A549 (cell line): ENCODE results near the gene UFD1.

Experiments
- CTCF ChIP-seq: fragments of >200 bp; sonication (Bioruptor Twin); formaldehyde crosslinking; IDR thresholded peaks from 3 replicates; pipeline ENCODE4 v1.5.1; 2016
- EP300 ChIP-seq, 2 experiments: fragments of >200 bp; sonication (Bioruptor Twin); formaldehyde crosslinking; IDR thresholded peaks; 2 replicates in 1 of 2; 3 replicates in 1 of 2; pipeline ENCODE4 v1.6.1; 2016 to 2017
- FOSL2 ChIP-seq, 2 experiments: fragments of 450-650 bp in 1 of 2; fragments of >200 bp in 1 of 2; sonication (Bioruptor Twin) in 1 of 2; formaldehyde crosslinking; IDR thresholded peaks; 2 replicates each; pipeline versions ENCODE4 v1.5.0 to v1.6.1; 2016 to 2020; ENCODE audit warnings: mild to moderate bottlenecking in 1 of 2, moderate library complexity in 1 of 2
- GATA3 ChIP-seq: IDR thresholded peaks from 2 replicates; pipeline ENCODE4 v1.6.1; 2012; ENCODE audit warnings: borderline replicate concordance
- POLR2A ChIP-seq: IDR thresholded peaks from 2 replicates; pipeline ENCODE4 v1.6.1; 2012; ENCODE audit warnings: mild to moderate bottlenecking, low read length
- RCOR1 ChIP-seq: fragments of 150-350 bp; IDR thresholded peaks from 2 replicates; pipeline ENCODE4 v1.6.1; 2014; ENCODE audit warnings: antibody characterized with exemption, low read length, low read depth
- REST ChIP-seq: fragments of 200-600 bp; sonication (generic); IDR thresholded peaks from 2 replicates; pipeline ENCODE4 v1.6.1; 2016; ENCODE audit warnings: antibody characterized with exemption, mild to moderate bottlenecking, moderate library complexity
- SMC3 ChIP-seq: fragments of >200 bp; sonication (Bioruptor Twin); formaldehyde crosslinking; IDR thresholded peaks from 3 replicates; pipeline ENCODE4 v1.6.1; 2018; ENCODE audit warnings: inconsistent platforms
- ZSCAN20 ChIP-seq: fragments of 250-450 bp; sonication (Bioruptor Pico); IDR thresholded peaks from 2 replicates; pipeline ENCODE4 v1.8.0; 2022; ENCODE audit warnings: mild to moderate bottlenecking, moderate library complexity

GRCh38 chr22:19499880-19500242 is 20.9 kb upstream of the UFD1 start:
- TF ChIP-seq POLR2A (no peak), SMC3 (no peak), REST (no peak), CTCF (no peak), RCOR1 (no peak), GATA3 (no peak), FOSL2 (IDR thresholded peaks at IDR 0.05) (no peak), FOSL2 (CRISPR knock-in tag; IDR thresholded peaks at IDR 0.05) (no peak), ZSCAN20 (CRISPR knock-in tag) (no peak), EP300 (IDR thresholded peaks at IDR 0.05) (no peak)
